Endothelial cell (in vitro differentiated cells): ENCODE data around the gene MICB. TPM values are rescaled to one million over a fixed set of nuclear protein-coding genes. Genes with fewer than 3 reads are reported as not detected.
A peak's percentile ranks its signal among the peaks of the same experiment; 100 is the strongest.
"Not testable (repeated sequence)": the region's sequence is repeated elsewhere in the genome, so short reads cannot be mapped to it uniquely, and the experiment has no call there.

ENCODE experiments used
- DNase-seq: peaks from one replicate; pipeline ENCODE4 v3.0.0; 2021; ENCODE audit warnings: low spot score
- H3K27ac Mint-ChIP-seq: one replicate; pipeline ENCODE4 v1.8.0; 2021; ENCODE audit warnings: mixed read lengths, inconsistent platforms; ENCODE audit not compliant: unreplicated experiment
- H3K27me3 Mint-ChIP-seq: one replicate; pipeline ENCODE4 v1.8.0; 2021; ENCODE audit warnings: mild to moderate bottlenecking, moderate library complexity, mixed read lengths, inconsistent platforms; ENCODE audit not compliant: unreplicated experiment
- H3K36me3 Mint-ChIP-seq: one replicate; pipeline ENCODE4 v1.8.0; 2021; ENCODE audit warnings: mild to moderate bottlenecking, low read depth, mixed read lengths, inconsistent platforms; ENCODE audit not compliant: unreplicated experiment
- H3K4me1 Mint-ChIP-seq: one replicate; pipeline ENCODE4 v1.8.0; 2021; ENCODE audit warnings: mild to moderate bottlenecking, mixed read lengths, inconsistent platforms; ENCODE audit not compliant: unreplicated experiment
- H3K4me3 Mint-ChIP-seq: one replicate; pipeline ENCODE4 v1.8.0; 2021; ENCODE audit warnings: mild to moderate bottlenecking, mixed read lengths, inconsistent platforms; ENCODE audit not compliant: unreplicated experiment
- H3K9me3 Mint-ChIP-seq: one replicate; pipeline ENCODE4 v1.8.0; 2021; ENCODE audit warnings: mixed read lengths, inconsistent platforms; ENCODE audit not compliant: unreplicated experiment
- total RNA-seq: library from RNA; stranded (reverse); fragmentation: NEBNext Ultra II Directional; extraction: Animal tissue kit (Norgen Biotek cat#: 25700); gene quantifications from one replicate; pipeline ENCODE4 v1.2.1, GENCODE V29; 2021; ENCODE audit not compliant: unreplicated experiment
- TF ChIP-seq, protein P1 (sequence below): fragments of 200-600 bp; sonication (generic); IDR thresholded peaks from one replicate; pipeline ENCODE4 v1.5.0; 2021; ENCODE audit warnings: antibody characterized with exemption; ENCODE audit not compliant: unreplicated experiment

Gene MICB
- total RNA-seq, 1 donor from 2014 or later: 3.6 TPM

DNA sequence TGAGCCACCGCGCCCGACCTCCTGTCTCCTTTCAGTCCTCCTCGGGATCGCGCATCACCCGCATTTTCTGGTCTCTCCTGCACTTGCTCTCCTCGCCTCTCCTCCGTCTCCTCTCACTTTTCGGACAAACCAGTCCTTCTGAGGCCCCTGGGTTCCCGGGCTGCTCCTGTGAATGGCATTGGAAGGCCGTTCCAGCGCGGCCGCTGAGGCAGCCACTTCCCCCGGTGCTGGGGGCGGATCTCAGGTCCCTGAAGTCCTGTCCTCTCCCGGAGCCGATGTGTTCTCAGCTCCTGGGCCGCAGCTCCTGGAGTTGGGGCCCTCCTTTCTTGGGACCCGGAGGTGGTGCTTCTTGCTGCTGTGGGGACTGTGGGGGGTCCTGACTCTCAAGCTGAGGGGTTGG, 803 bp downstream of the MICB start:
- Mint-ChIP-seq H3K4me1 (peaks cover 8% of the 10 kb centered on the region), H3K4me3 (peak overlapping the region; percentile 92), H3K27me3 (peaks cover 11% of the 10 kb centered on the region), H3K27ac (no peak overlapping the region), H3K9me3 (no peaks in the 10 kb centered on the region), H3K36me3 (no peaks in the 10 kb centered on the region)
- TF ChIP-seq, protein P1, sequence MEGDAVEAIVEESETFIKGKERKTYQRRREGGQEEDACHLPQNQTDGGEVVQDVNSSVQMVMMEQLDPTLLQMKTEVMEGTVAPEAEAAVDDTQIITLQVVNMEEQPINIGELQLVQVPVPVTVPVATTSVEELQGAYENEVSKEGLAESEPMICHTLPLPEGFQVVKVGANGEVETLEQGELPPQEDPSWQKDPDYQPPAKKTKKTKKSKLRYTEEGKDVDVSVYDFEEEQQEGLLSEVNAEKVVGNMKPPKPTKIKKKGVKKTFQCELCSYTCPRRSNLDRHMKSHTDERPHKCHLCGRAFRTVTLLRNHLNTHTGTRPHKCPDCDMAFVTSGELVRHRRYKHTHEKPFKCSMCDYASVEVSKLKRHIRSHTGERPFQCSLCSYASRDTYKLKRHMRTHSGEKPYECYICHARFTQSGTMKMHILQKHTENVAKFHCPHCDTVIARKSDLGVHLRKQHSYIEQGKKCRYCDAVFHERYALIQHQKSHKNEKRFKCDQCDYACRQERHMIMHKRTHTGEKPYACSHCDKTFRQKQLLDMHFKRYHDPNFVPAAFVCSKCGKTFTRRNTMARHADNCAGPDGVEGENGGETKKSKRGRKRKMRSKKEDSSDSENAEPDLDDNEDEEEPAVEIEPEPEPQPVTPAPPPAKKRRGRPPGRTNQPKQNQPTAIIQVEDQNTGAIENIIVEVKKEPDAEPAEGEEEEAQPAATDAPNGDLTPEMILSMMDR: no peak
- peak; percentile 22 for DNase-seq

DNA sequence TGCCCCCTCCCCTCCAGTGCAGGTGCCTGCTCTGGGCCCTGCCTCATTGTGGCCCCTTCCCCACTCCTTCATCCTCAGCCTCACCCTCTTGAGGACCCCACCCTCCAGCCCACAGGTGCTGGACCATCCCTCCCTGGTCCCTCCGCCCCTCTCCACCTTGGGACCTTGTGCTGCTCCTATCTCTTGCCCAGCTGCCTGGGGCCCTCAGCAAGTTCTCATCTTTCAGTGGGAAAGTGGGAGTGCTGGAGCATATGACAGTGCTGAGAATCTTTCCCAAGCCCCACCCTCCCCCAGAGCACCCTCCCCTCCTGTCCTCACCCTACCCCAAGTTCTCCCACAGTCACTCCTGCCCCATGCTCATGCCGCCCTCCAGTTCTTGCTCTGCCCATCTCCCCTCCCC, 1.7 kb downstream of the MICB start:
- not testable (repeated sequence) for H3K4me3 Mint-ChIP-seq, H3K27ac Mint-ChIP-seq, H3K36me3 Mint-ChIP-seq, DNase-seq, H3K9me3 Mint-ChIP-seq, H3K4me1 Mint-ChIP-seq
- peaks cover 11% of the 10 kb centered on the region for H3K27me3 Mint-ChIP-seq

DNA sequence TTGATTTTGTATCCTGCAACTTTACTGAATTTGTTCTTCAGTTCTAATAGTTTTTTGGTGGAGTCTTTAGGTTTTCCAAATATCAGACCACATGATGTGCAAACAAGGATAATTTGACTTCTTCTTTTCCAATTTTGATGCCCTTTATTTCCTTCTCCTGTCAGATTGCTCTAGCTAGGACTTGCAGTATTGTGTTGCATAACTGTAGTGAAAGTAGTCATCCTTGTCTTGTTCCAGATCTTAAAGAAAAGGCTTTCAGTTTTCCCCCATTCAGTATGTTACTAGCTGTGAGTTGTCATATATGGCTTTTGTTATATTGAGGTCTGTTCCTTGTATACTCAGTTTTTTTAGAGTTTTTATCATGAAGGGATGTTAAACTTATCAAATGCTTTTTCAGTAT, 4.6 kb downstream of the MICB start:
- Mint-ChIP-seq H3K4me1 (peaks cover 11% of the 10 kb centered on the region), H3K27me3 (peaks cover 5% of the 10 kb centered on the region), H3K36me3 (no peaks in the 10 kb centered on the region), H3K4me3 (no peak overlapping the region), H3K27ac (no peak overlapping the region), H3K9me3 (no peaks in the 10 kb centered on the region)
- no peak for DNase-seq
- TF ChIP-seq, protein P1: no peak

DNA sequence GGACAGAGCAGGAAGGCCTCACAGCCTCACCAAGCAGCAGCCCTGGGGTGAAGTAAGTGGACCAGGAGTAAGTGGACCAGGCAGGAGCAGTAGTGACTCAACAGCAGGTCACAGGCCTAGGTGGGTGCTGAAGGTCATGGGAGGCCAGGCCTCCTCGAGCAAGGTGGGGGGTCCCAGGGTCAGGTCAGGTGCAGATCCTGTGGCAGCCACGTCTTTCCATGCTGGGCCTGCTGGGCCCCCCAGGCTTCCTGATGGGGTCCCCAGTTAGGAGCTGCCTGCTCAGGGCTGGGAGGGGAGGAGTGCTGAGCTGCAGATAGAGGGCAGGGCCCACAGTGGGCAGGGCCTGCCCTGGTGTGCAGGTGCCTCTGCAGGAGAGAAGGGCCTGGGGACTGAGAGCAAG, 11.1 kb downstream of the MICB start:
- not testable (repeated sequence) for H3K27me3 Mint-ChIP-seq, DNase-seq, H3K27ac Mint-ChIP-seq, H3K36me3 Mint-ChIP-seq, H3K9me3 Mint-ChIP-seq, H3K4me3 Mint-ChIP-seq
- H3K4me1 Mint-ChIP-seq: peaks cover 11% of the 10 kb centered on the region

DNA sequence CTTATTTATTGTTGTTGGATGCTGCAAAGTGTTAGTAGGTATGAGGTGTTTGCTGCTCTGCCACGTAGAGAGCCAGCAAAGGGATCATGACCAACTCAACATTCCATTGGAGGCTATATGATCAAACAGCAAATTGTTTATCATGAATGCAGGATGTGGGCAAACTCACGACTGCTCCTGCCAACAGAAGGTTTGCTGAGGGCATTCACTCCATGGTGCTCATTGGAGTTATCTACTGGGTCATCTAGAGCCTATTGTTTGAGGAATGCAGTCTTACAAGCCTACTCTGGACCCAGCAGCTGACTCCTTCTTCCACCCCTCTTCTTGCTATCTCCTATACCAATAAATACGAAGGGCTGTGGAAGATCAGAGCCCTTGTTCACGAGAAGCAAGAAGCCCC, 12.1 kb downstream of the MICB start:
- Mint-ChIP-seq H3K9me3 (no peaks in the 10 kb centered on the region), H3K27ac (no peak overlapping the region), H3K27me3 (peaks cover 3% of the 10 kb centered on the region), H3K36me3 (peaks cover 7% of the 10 kb centered on the region), H3K4me1 (peaks cover 8% of the 10 kb centered on the region), H3K4me3 (no peak overlapping the region)
- no peak for DNase-seq
- TF ChIP-seq, protein P1: no peak

DNA sequence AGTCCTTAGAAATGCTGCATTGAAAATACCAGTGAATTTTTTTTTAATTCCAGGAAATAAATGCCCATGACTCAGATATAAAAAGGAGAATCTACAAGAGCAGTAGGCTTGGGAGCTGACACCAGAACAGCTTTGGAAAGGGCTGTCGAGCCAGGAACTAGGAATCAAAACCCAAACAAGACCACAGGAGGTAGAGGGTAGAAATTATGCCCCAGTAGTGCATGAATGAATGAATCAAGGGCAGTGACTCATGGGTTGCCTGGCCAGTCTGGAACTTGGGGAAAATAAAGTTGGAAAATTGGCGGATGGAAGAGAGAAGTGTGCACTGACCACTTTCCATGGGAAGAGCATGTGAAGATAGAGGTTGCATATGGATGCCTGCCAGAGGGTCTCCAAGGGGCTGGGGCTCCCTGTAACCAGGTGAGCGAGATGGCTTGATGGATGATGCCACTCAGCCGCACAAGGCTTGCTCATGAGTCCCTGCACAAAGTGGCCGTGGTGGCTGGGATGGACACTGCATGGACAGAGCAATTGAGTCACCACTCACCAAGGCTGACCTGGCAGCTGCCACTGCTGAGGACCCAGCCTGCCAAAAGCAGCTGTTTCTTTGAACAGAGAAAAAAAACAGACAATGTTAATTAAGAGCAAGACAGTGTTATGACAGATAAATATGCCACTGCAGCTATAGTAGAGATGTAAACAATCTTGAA, 15.7 kb downstream of the MICB start:
- Mint-ChIP-seq H3K4me1 (no peaks in the 10 kb centered on the region), H3K4me3 (no peak overlapping the region), H3K27ac (no peak overlapping the region), H3K27me3 (no peaks in the 10 kb centered on the region), H3K36me3 (peaks cover 7% of the 10 kb centered on the region), H3K9me3 (no peaks in the 10 kb centered on the region)
- DNase-seq: no peak
- TF ChIP-seq, protein P1: no peak
